Panc1 (cell line): ENCODE results near the gene EIPR1. TPM values are rescaled to one million over a fixed set of nuclear protein-coding genes. Genes with fewer than 3 reads are reported as not detected.

Experiments used
- ATAC-seq: fragments of 200-7000 bp; cut with Tn5 transposase; 2 replicates; pipeline ENCODE4 v1.9.1; 2020; ENCODE audit warnings: mild to moderate bottlenecking, moderate library complexity
- BruUV-seq: library from RNA; stranded (reverse); fragments of 400-500 nt; replicated peaks from 2 replicates; lab custom pipeline; 2021; lab: Mats Ljungman, UMichigan
- CTCF ChIA-PET: fragments of 300-600 bp; sonication (Branson Sonifier 250); formaldehyde crosslinking; loops from one replicate; lab custom pipeline; 2022; ENCODE audit warnings: antibody characterized with exemption; lab: Charles Lee
- POLR2A ChIA-PET: fragments of 300-600 bp; sonication (Branson Sonifier 250); formaldehyde crosslinking; loops from one replicate; lab custom pipeline; 2022; ENCODE audit warnings: antibody characterized with exemption; lab: Charles Lee
- DNase-seq: peaks from one replicate; pipeline ENCODE4 v3.0.0-alpha.2; 2010; ENCODE audit warnings: low read depth, low spot score
- H3K27ac ChIP-seq: 2 replicates; pipeline ENCODE4 v1.5.1; 2011; ENCODE audit warnings: mild to moderate bottlenecking, low read length, inconsistent platforms
- H3K27me3 ChIP-seq: fragments of 200-500 bp; sonication (Bioruptor generic); 2 replicates; pipeline ENCODE4 v1.6.0; 2014; ENCODE audit warnings: low read length, inconsistent platforms; ENCODE audit not compliant: control insufficient read depth, insufficient read depth
- H3K36me3 ChIP-seq: fragments of 200-500 bp; sonication (Bioruptor generic); 2 replicates; pipeline ENCODE4 v1.5.1; 2014; ENCODE audit warnings: inconsistent platforms, mild to moderate bottlenecking, low read length, moderate library complexity; ENCODE audit not compliant: control insufficient read depth, insufficient read depth
- H3K4me1 ChIP-seq: 2 replicates; pipeline ENCODE4 v1.5.1; 2011; ENCODE audit warnings: inconsistent platforms, mild to moderate bottlenecking, low read length, moderate library complexity; ENCODE audit not compliant: control insufficient read depth, insufficient read depth
- H3K4me3 ChIP-seq, 2 experiments: 2 replicates each; pipeline ENCODE4 v1.5.1; 2011 to 2012; ENCODE audit warnings: low read depth in 2 of 2, low read length in 2 of 2, mild to moderate bottlenecking in 2 of 2, inconsistent platforms in 1 of 2, moderate library complexity in 1 of 2
- H3K9me3 ChIP-seq: fragments of 200-500 bp; sonication (Bioruptor generic); 2 replicates; pipeline ENCODE4 v1.5.1; 2014; ENCODE audit warnings: low read depth, mild to moderate bottlenecking, inconsistent platforms, low read length, moderate library complexity; ENCODE audit not compliant: control insufficient read depth, insufficient read depth
- CTCF ChIP-seq: fragments of 450-650 bp; IDR thresholded peaks from 2 replicates; pipeline ENCODE4 v1.5.1; 2017; ENCODE audit warnings: mild to moderate bottlenecking
- POLR2AphosphoS5 ChIP-seq: IDR thresholded peaks from 2 replicates; pipeline ENCODE4 v1.6.1; 2012; ENCODE audit warnings: mild to moderate bottlenecking, low read depth, low read length, moderate library complexity
- REST ChIP-seq, 2 experiments: IDR thresholded peaks; 2 replicates each; pipeline ENCODE4 v1.6.1; 2011 to 2012; ENCODE audit warnings: low read depth in 2 of 2, control low read depth in 1 of 2, low read length in 1 of 2, mild to moderate bottlenecking in 1 of 2, moderate library complexity in 1 of 2; ENCODE audit not compliant: insufficient read depth in 1 of 2
- SIN3A ChIP-seq: IDR thresholded peaks from 2 replicates; pipeline ENCODE4 v1.6.1; 2012; ENCODE audit warnings: low read depth, mild to moderate bottlenecking, low read length, moderate library complexity, borderline replicate concordance; ENCODE audit not compliant: insufficient read depth
- TCF7L2 ChIP-seq: IDR thresholded peaks from 2 replicates; pipeline ENCODE4 v1.6.1; 2011; ENCODE audit warnings: mild to moderate bottlenecking, low read depth, low read length, inconsistent platforms
- in situ Hi-C: cut with HindIII; loops from 2 replicates; pipeline ENCODE4 v1.10.0; 2016; ENCODE audit warnings: low sequenced_read_pairs, low pct_unique_long_range_greater_than_20kb
- intact Hi-C: fragments of 100-400 bp; cut with micrococcal nuclease; formaldehyde crosslinking; loops from one replicate; pipeline ENCODE4 v1.10.0; 2022; ENCODE audit not compliant: unreplicated experiment
- total RNA-seq: library from RNA; stranded (reverse); gene quantifications from one replicate; pipeline ENCODE4 v1.2.1, GENCODE V29; 2021; ENCODE audit not compliant: unreplicated experiment

Gene EIPR1
- total RNA-seq, 1 experiment from 2014 or later = 26.7 TPM

- no peak for ATAC-seq
- in situ Hi-C loops (no loop called here), intact Hi-C loops (no loop called here)
- no peak overlapping the region for H3K27ac ChIP-seq
- BruUV-seq = no TSS peak
- ChIA-PET CTCF (no interaction called here), POLR2A (no interaction called here)
- no peaks in the 10 kb centered on the region for H3K27me3 ChIP-seq
- no peaks in the 10 kb centered on the region for H3K9me3 ChIP-seq
- TF ChIP-seq TCF7L2 = no peak
- no peak for TF ChIP-seq POLR2AphosphoS5
- TF ChIP-seq CTCF = no peak
- TF ChIP-seq REST (IDR thresholded peaks at IDR 0.05; ENCODE audit: insufficient read depth in 1 of 2, low read depth in 2 of 2, low read length in 1 of 2) = no peak
- no peak for TF ChIP-seq SIN3A
- no peak for DNase-seq
- no peaks in the 10 kb centered on the region for H3K4me1 ChIP-seq
- H3K4me3 ChIP-seq = no peak overlapping the region
- H3K36me3 ChIP-seq = no peaks in the 10 kb centered on the region
Observed at GRCh38 chr2:3340144-3340543, 37.5 kb downstream of the EIPR1 start.

- DNase-seq (no peak), ATAC-seq (no peak)
- Histone ChIP-seq H3K9me3 (no peaks in the 10 kb centered on the region), H3K27me3 (no peaks in the 10 kb centered on the region), H3K27ac (no peak overlapping the region), H3K4me3 (no peak overlapping the region), H3K4me1 (no peaks in the 10 kb centered on the region), H3K36me3 (no peaks in the 10 kb centered on the region)
- in situ Hi-C loops = no loop called here
- intact Hi-C loops = no loop called here
- ChIA-PET CTCF (no interaction called here), POLR2A (no interaction called here)
- TF ChIP-seq REST (IDR thresholded peaks at IDR 0.05; ENCODE audit: insufficient read depth in 1 of 2, low read depth in 2 of 2, low read length in 1 of 2) (no peak), SIN3A (no peak), CTCF (no peak), POLR2AphosphoS5 (no peak), TCF7L2 (no peak)
- BruUV-seq = no TSS peak
Observed at GRCh38 chr2:3338340-3338739, 39.3 kb downstream of the EIPR1 start.
